Liver (tissue), 9 donors: ENCODE measurements around the gene ATP4A. TPM values are rescaled to one million over a fixed set of nuclear protein-coding genes. Genes with fewer than 3 reads are reported as not detected.

ENCODE experiments used
- DNase-seq: peaks from one replicate; pipeline ENCODE4 v3.0.0-alpha.2; 2017; ENCODE audit warnings: low spot score
- H3K27ac ChIP-seq, 2 donors: one replicate each; pipeline ENCODE4 v1.7.0; 2013; ENCODE audit warnings: inconsistent platforms in 2 of 2, low read length in 2 of 2, control low read depth in 1 of 2, low read depth in 1 of 2, mild to moderate bottlenecking in 1 of 2
- H3K27me3 ChIP-seq, 4 donors: one replicate each; pipeline versions ENCODE4 v1.6.1 to v1.7.0; 2013; ENCODE audit warnings: low read length in 3 of 4, inconsistent platforms in 1 of 4, mild to moderate bottlenecking in 1 of 4, moderate library complexity in 1 of 4; ENCODE audit not compliant: control insufficient read depth in 4 of 4, insufficient read depth in 4 of 4
- H3K36me3 ChIP-seq, 4 donors: one replicate each; pipeline versions ENCODE4 v1.6.1 to v1.7.0; 2013; ENCODE audit warnings: low read length in 3 of 4, mild to moderate bottlenecking in 3 of 4, low read depth in 1 of 4, moderate library complexity in 1 of 4; ENCODE audit not compliant: control insufficient read depth in 4 of 4, insufficient read depth in 3 of 4
- H3K4me1 ChIP-seq, 4 donors: one replicate each; pipeline versions ENCODE4 v1.6.1 to v1.7.0; 2013; ENCODE audit warnings: low read length in 3 of 4, mild to moderate bottlenecking in 3 of 4, moderate library complexity in 1 of 4; ENCODE audit not compliant: control insufficient read depth in 4 of 4, insufficient read depth in 4 of 4
- H3K4me3 ChIP-seq, 3 donors: one replicate each; pipeline versions ENCODE4 v1.6.1 to v1.7.0; 2013; ENCODE audit warnings: low read length in 3 of 3, control low read depth in 1 of 3, low read depth in 1 of 3, mild to moderate bottlenecking in 1 of 3
- H3K9ac ChIP-seq, 2 donors: one replicate each; pipeline ENCODE4 v1.7.0; 2013; ENCODE audit warnings: low read length in 2 of 2, mild to moderate bottlenecking in 2 of 2, moderate library complexity in 2 of 2, control low read depth in 1 of 2, low read depth in 1 of 2
- H3K9me3 ChIP-seq, 4 donors: one replicate each; pipeline versions ENCODE4 v1.6.1 to v1.7.0; 2013; ENCODE audit warnings: low read length in 3 of 4; ENCODE audit not compliant: control insufficient read depth in 4 of 4
- EGR1 ChIP-seq, 2 donors: IDR thresholded peaks; 2 replicates each; pipeline ENCODE4 v1.6.1; 2016 to 2018; ENCODE audit warnings: antibody characterized with exemption in 2 of 2, low read depth in 2 of 2
- FOXA2 ChIP-seq: IDR thresholded peaks from 2 replicates; pipeline ENCODE4 v1.6.1; 2016; ENCODE audit warnings: antibody characterized with exemption
- GABPA ChIP-seq, 2 donors: IDR thresholded peaks in 1 of 2; conservative IDR thresholded peaks in 1 of 2; 2 replicates each; pipeline ENCODE4 v1.6.1; 2016; ENCODE audit warnings: antibody characterized with exemption in 2 of 2, mild to moderate bottlenecking in 1 of 2, moderate library complexity in 1 of 2
- HNF4A ChIP-seq, 2 donors: conservative IDR thresholded peaks; 2 replicates each; pipeline ENCODE4 v1.6.1; 2016; ENCODE audit warnings: antibody characterized with exemption in 2 of 2, mild to moderate bottlenecking in 2 of 2
- JUND ChIP-seq, 2 donors: IDR thresholded peaks; 2 replicates each; pipeline ENCODE4 v1.6.1; 2016; ENCODE audit warnings: antibody characterized with exemption in 2 of 2
- NR2F2 ChIP-seq: IDR thresholded peaks from 2 replicates; pipeline ENCODE4 v1.6.1; 2016; ENCODE audit warnings: antibody characterized with exemption
- RXRA ChIP-seq, 2 donors: IDR thresholded peaks; 2 replicates each; pipeline ENCODE4 v1.6.1; 2017 to 2018; ENCODE audit warnings: antibody characterized with exemption in 2 of 2, mild to moderate bottlenecking in 1 of 2
- SP1 ChIP-seq: IDR thresholded peaks from 2 replicates; pipeline ENCODE4 v1.6.1; 2018; ENCODE audit warnings: antibody characterized with exemption, mild to moderate bottlenecking
- TAF1 ChIP-seq: conservative IDR thresholded peaks from 2 replicates; pipeline ENCODE4 v1.6.1; 2016; ENCODE audit warnings: antibody characterized with exemption, mild to moderate bottlenecking
- YY1 ChIP-seq: IDR thresholded peaks from 2 replicates; pipeline ENCODE4 v1.6.1; 2016; ENCODE audit warnings: antibody characterized with exemption, mild to moderate bottlenecking
- WGBS: extraction: QIAGEN DNeasy Blood & Tissue Kit; methylation state at CpG from one replicate; pipeline ENCODE4 v1.1.7; 2013; 5-methylcytosine and 5-hydroxymethylcytosine counted together
- polyA plus RNA-seq, 2 donors: library from polyadenylated mRNA; stranded (reverse) in 1 of 2; unstranded in 1 of 2; fragments of 200-250 nt in 1 of 2; fragments of >200 nt in 1 of 2; fragmentation: Nextera tagmentation in 1 of 2; extraction: Ambion mirVana in 1 of 2; gene quantifications; one replicate each; pipeline versions ENCODE4 v1.2.1 to v1.2.3, GENCODE V29; 2013 to 2015
- total RNA-seq, 2 donors: library from RNA; depleted of rRNA; stranded (reverse); fragments of >200 nt; gene quantifications; one replicate each; pipeline ENCODE4 v1.2.3, GENCODE V29; 2014
- TF ChIP-seq, protein P1 (sequence below): IDR thresholded peaks from 2 replicates; pipeline ENCODE4 v1.6.1; 2016; ENCODE audit warnings: antibody characterized with exemption
- TF ChIP-seq, protein P2 (sequence below): IDR thresholded peaks from 2 replicates; pipeline ENCODE4 v1.6.1; 2016; ENCODE audit warnings: antibody characterized with exemption
- TF ChIP-seq, protein P3 (sequence below): fragments of 150-350 bp; IDR thresholded peaks from 2 replicates; pipeline ENCODE4 v1.5.1; 2017; ENCODE audit warnings: improper control_type of control experiment, low read depth, low read length; ENCODE audit not compliant: missing input control
- donor health status: healthy.
- donor health status: healthy.
- donor health status: healthy.
- donor health status: healthy.
- donor health status: healthy.

ATP4A gene
- total and polyA plus RNA-seq, 4 donors, result not detected

DNA sequence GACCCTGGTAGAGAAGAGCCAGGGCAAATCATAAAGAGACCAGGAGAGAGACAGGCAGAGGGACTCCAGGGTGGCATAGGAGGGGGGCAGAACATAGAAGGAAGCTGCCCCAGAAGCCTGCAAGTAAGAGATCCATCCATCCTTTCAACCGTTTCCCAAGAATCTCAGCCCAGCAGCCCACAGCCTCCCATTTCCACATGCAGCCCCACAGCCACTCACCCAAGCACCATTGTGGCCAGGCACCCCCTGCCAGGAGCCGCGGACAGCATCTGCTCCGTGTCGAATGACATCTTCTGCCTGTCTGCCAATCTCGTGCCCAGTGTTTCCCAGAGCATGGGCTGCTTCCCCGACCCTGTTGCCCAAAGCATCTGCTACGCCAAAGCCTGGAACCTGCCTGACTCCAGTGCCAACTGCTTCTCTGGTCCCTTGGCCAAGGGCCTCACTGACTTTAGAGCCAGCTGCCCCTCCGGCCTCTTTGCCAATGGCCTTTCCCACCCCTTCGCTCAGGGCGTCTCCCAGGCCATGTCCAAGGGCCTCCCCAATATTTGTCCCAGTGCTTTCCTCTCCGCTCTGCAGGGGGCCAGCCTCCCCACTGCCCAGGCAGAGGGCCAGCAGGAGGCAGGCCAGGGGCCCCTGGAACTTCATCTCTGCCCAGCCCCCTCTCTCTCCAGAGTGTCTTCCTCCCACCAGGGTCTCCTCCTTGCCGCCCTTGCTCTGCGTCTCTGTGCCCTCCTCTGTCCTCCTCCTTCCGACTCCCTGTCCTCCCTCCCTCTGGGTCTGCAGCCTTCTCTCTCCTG lies 50.4 kb downstream of the ATP4A start:
- H3K27ac ChIP-seq, result no peak overlapping the region
- H3K36me3 ChIP-seq, result peaks cover 0 to 1% (median 0%) of the 10 kb centered on the region in 4 donors
- no peak for TF ChIP-seq TAF1
- H3K9me3 ChIP-seq, result no peaks in the 10 kb centered on the region
- H3K27me3 ChIP-seq, result no peaks in the 10 kb centered on the region
- 89% methylated on average over 15 of the region's 15 CpGs for WGBS
- peaks cover 0 to 16% (median 7%) of the 10 kb centered on the region in 4 donors for H3K4me1 ChIP-seq
- no peak overlapping the region for H3K9ac ChIP-seq
- DNase-seq, result no peak
- H3K4me3 ChIP-seq, result no peak overlapping the region

DNA sequence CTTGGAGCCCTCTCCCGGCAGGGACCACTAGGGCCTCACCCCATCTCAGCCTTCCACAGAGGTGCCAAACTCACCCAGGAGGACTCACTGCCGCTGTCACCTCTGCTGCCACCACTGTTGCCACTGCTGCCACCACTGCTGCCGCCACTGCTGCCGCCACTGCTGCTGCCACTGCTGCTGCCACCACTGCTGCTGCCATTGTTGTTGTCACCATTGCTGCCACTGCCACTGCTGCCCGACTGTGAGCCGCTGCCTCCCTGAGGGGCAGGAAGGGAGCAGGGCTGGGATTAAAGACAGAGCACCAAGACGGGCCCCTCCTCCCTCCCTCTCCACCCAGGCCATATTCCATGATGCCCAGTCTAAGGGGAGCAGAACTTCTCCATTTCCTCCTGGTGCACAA lies 52.1 kb downstream of the ATP4A start:
- no peaks in the 10 kb centered on the region for H3K27me3 ChIP-seq

DNA sequence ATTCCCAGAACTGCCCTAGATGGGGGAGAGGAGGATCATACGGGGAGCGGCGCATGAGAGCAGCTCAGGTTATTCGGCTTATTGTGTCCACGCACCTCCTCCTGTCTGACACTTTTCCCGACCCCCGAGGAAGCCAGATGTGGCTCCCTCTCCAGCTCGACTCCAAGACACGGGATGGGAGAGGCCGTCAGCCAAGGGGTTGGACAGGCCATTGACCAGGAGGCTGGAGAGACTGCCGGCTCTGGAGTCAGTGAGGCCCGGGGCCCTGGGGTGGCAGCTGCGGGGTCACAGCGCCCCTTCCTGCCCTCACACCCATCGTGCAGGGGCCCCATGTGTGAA lies 52.9 kb downstream of the ATP4A start:
- Histone ChIP-seq H3K9ac (no peak overlapping the region), H3K27me3 (no peaks in the 10 kb centered on the region), H3K36me3 (peaks cover 0 to 1% (median 0%) of the 10 kb centered on the region in 4 donors), H3K4me3 (no peak overlapping the region), H3K9me3 (no peaks in the 10 kb centered on the region), H3K27ac (no peak overlapping the region), H3K4me1 (peaks cover 0 to 16% (median 7%) of the 10 kb centered on the region in 4 donors)
- no peak for TF ChIP-seq SP1
- TF ChIP-seq, protein P1, sequence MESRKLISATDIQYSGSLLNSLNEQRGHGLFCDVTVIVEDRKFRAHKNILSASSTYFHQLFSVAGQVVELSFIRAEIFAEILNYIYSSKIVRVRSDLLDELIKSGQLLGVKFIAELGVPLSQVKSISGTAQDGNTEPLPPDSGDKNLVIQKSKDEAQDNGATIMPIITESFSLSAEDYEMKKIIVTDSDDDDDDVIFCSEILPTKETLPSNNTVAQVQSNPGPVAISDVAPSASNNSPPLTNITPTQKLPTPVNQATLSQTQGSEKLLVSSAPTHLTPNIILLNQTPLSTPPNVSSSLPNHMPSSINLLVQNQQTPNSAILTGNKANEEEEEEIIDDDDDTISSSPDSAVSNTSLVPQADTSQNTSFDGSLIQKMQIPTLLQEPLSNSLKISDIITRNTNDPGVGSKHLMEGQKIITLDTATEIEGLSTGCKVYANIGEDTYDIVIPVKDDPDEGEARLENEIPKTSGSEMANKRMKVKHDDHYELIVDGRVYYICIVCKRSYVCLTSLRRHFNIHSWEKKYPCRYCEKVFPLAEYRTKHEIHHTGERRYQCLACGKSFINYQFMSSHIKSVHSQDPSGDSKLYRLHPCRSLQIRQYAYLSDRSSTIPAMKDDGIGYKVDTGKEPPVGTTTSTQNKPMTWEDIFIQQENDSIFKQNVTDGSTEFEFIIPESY, result no peak
- TF ChIP-seq GABPA (IDR thresholded peaks at IDR 0.05 in 1 of 2, conservative IDR thresholded peaks at IDR 0.05 in 1 of 2), result no peak
- TF ChIP-seq, protein P2, sequence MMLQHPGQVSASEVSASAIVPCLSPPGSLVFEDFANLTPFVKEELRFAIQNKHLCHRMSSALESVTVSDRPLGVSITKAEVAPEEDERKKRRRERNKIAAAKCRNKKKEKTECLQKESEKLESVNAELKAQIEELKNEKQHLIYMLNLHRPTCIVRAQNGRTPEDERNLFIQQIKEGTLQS, result no peak
- no peak for TF ChIP-seq RXRA (IDR thresholded peaks at IDR 0.05)
- no peak for TF ChIP-seq YY1
- WGBS, result 16% methylated on average over 15 of the region's 15 CpGs
- no peak for DNase-seq

More for the DNA sequence above, 52.1 kb downstream of the ATP4A start:
- WGBS, result 83% methylated on average over 7 of the region's 7 CpGs
- peaks cover 0 to 1% (median 0%) of the 10 kb centered on the region in 4 donors for H3K36me3 ChIP-seq
- H3K9me3 ChIP-seq, result no peaks in the 10 kb centered on the region
- no peak overlapping the region for H3K9ac ChIP-seq
- H3K27ac ChIP-seq, result no peak overlapping the region
- no peak overlapping the region for H3K4me3 ChIP-seq
- no peak for DNase-seq
- peaks cover 0 to 16% (median 7%) of the 10 kb centered on the region in 4 donors for H3K4me1 ChIP-seq
- no peak for TF ChIP-seq GABPA (IDR thresholded peaks at IDR 0.05 in 1 of 2, conservative IDR thresholded peaks at IDR 0.05 in 1 of 2)
- no peak for TF ChIP-seq FOXA2
- TF ChIP-seq NR2F2, result no peak
- TF ChIP-seq, protein P3, sequence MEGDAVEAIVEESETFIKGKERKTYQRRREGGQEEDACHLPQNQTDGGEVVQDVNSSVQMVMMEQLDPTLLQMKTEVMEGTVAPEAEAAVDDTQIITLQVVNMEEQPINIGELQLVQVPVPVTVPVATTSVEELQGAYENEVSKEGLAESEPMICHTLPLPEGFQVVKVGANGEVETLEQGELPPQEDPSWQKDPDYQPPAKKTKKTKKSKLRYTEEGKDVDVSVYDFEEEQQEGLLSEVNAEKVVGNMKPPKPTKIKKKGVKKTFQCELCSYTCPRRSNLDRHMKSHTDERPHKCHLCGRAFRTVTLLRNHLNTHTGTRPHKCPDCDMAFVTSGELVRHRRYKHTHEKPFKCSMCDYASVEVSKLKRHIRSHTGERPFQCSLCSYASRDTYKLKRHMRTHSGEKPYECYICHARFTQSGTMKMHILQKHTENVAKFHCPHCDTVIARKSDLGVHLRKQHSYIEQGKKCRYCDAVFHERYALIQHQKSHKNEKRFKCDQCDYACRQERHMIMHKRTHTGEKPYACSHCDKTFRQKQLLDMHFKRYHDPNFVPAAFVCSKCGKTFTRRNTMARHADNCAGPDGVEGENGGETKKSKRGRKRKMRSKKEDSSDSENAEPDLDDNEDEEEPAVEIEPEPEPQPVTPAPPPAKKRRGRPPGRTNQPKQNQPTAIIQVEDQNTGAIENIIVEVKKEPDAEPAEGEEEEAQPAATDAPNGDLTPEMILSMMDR, result no peak
- no peak for TF ChIP-seq HNF4A (conservative IDR thresholded peaks at IDR 0.05)
- TF ChIP-seq RXRA (IDR thresholded peaks at IDR 0.05), result no peak
- no peak for TF ChIP-seq JUND (IDR thresholded peaks at IDR 0.05)
- no peak for TF ChIP-seq EGR1 (IDR thresholded peaks at IDR 0.05; ENCODE audit: low read depth in 2 of 2)
